ENCODE results near the gene YWHAH.

Gene YWHAH

GRCh38 chr22:31938296-31938695, 6.0 kb upstream of the YWHAH start:
- CTCF ChIA-PET: interaction anchor here (1.6 kb wide), 1 partner anchor 32 kb away, joined by 3 read pairs; no protein-coding TSS in a partner anchor
- TF ChIP-seq GLIS2 (tag by site-specific recombination; IDR thresholded peaks at IDR 0.05) (no peak), ZNF658 (tag by site-specific recombination; IDR thresholded peaks at IDR 0.05) (no peak), ZNF707 (tag by site-specific recombination; IDR thresholded peaks at IDR 0.05) (no peak), ZNF529 (tag by site-specific recombination; IDR thresholded peaks at IDR 0.05; ENCODE audit: insufficient replicate concordance) (no peak), ZNF626 (tag by site-specific recombination; IDR thresholded peaks at IDR 0.05) (no peak)

GRCh38 chr22:31940506-31940905, 3.8 kb upstream of the YWHAH start:
- ChIA-PET CTCF (no interaction called here), POLR2A (interaction anchor here (0.7 kb wide), 2 partner anchors 29 to 278 kb away, joined by 3 to 6 read pairs; no protein-coding TSS in a partner anchor)
- Histone ChIP-seq H3K36me3 (ENCODE audit: control insufficient read depth in 2 of 2, insufficient read depth in 1 of 2, low read length in 2 of 2) (no peaks in the 10 kb centered on the region), H3K27ac (ENCODE audit: extremely low read depth, low read depth, low read length) (no peak overlapping the region), H3K4me1 (ENCODE audit: control insufficient read depth, insufficient read depth, low read length) (peaks cover 4% of the 10 kb centered on the region; the same call in 1 of the 2 replicates), H3K9me3 (ENCODE audit: control insufficient read depth, insufficient read depth, low read depth, low read length) (no peaks in the 10 kb centered on the region), H3K4me3 (ENCODE audit: low read depth, low read length) (no peak overlapping the region)
- TF ChIP-seq ZFP69B (tag by site-specific recombination; IDR thresholded peaks at IDR 0.05): no peak
- TF ChIP-seq ZNF629 (tag by site-specific recombination; IDR thresholded peaks at IDR 0.05): no peak
- no peak for TF ChIP-seq ZNF449 (tag by site-specific recombination; IDR thresholded peaks at IDR 0.05)
- TF ChIP-seq ZNF621 (tag by site-specific recombination; IDR thresholded peaks at IDR 0.05): no peak
- TF ChIP-seq ZNF24 (tag by site-specific recombination; IDR thresholded peaks at IDR 0.05): no peak
- no peak for TF ChIP-seq ZNF366 (tag by site-specific recombination; conservative IDR thresholded peaks at IDR 0.05)
- TF ChIP-seq ZSCAN4 (tag by site-specific recombination; IDR thresholded peaks at IDR 0.05): no peak; the same call in 1 of the 2 replicates
- TF ChIP-seq ZNF654 (tag by site-specific recombination; IDR thresholded peaks at IDR 0.05; ENCODE audit: low read depth): no peak
- TF ChIP-seq PRDM4 (tag by site-specific recombination; IDR thresholded peaks at IDR 0.05): no peak
- no peak for TF ChIP-seq ZNF664 (tag by site-specific recombination; IDR thresholded peaks at IDR 0.05)

More at GRCh38 chr22:31938296-31938695, 6.0 kb upstream of the YWHAH start:
- Histone ChIP-seq H3K36me3 (ENCODE audit: control insufficient read depth in 2 of 2, insufficient read depth in 1 of 2, low read length in 2 of 2) (no peaks in the 10 kb centered on the region), H3K27ac (ENCODE audit: extremely low read depth, low read depth, low read length) (no peak overlapping the region), H3K9me3 (ENCODE audit: control insufficient read depth, insufficient read depth, low read depth, low read length) (no peaks in the 10 kb centered on the region), H3K4me1 (ENCODE audit: control insufficient read depth, insufficient read depth, low read length) (0 out of 2 replicates have a peak, but pooled peaks cover under 1% of the 10 kb centered on the region), H3K4me3 (ENCODE audit: low read depth, low read length) (no peak overlapping the region)
- POLR2A ChIA-PET: interaction anchor here (1.5 kb wide), 1 partner anchor 81 kb away, joined by 5 read pairs; no protein-coding TSS in a partner anchor

GRCh38 chr22:31942091-31942490, 2.2 kb upstream of the YWHAH start:
- Histone ChIP-seq H3K4me1 (ENCODE audit: control insufficient read depth, insufficient read depth, low read length) (peaks cover 12% of the 10 kb centered on the region; the same call in 1 of the 2 replicates), H3K36me3 (ENCODE audit: control insufficient read depth in 2 of 2, insufficient read depth in 1 of 2, low read length in 2 of 2) (peaks cover 0 to 2% of the 10 kb centered on the region in 2 experiments; a peak in 1 of 3 replicates), H3K9me3 (ENCODE audit: control insufficient read depth, insufficient read depth, low read depth, low read length) (no peaks in the 10 kb centered on the region), H3K4me3 (ENCODE audit: low read depth, low read length) (no peak overlapping the region), H3K27ac (ENCODE audit: extremely low read depth, low read depth, low read length) (no peak overlapping the region)
- POLR2A ChIA-PET: interaction anchor here (0.6 to 1.4 kb wide), 3 partner anchors 16 to 280 kb away, joined by 3 to 8 read pairs (median 5); partner anchors contain the start of gene PISD
- CTCF ChIA-PET: interaction anchor here (0.5 to 1.4 kb wide), 3 partner anchors 13 to 631 kb away, joined by 3 to 4 read pairs (median 3); no protein-coding TSS in a partner anchor
- TF ChIP-seq TSHZ1 (tag by site-specific recombination; IDR thresholded peaks at IDR 0.05; ENCODE audit: borderline replicate concordance) (no peak), ZNF513 (tag by site-specific recombination; IDR thresholded peaks at IDR 0.05) (no peak), KLF10 (tag by site-specific recombination; IDR thresholded peaks at IDR 0.05) (no peak), ZNF214 (tag by site-specific recombination; IDR thresholded peaks at IDR 0.05; ENCODE audit: borderline replicate concordance) (no peak), GFI1B (tag by site-specific recombination; IDR thresholded peaks at IDR 0.05) (no peak), ZNF530 (tag by site-specific recombination; IDR thresholded peaks at IDR 0.05; ENCODE audit: low read depth) (no peak)

Measured in HEK293 (cell line).